ENCODE results near the gene OR4F6. TPM values are rescaled to one million over a fixed set of nuclear protein-coding genes. Genes with fewer than 3 reads are reported as not detected.
"Not testable (repeated sequence)": the region's sequence is repeated elsewhere in the genome, so short reads cannot be mapped to it uniquely, and the experiment has no call there.

OR4F6 gene
- total RNA-seq, 1 donor = not detected

DNA sequence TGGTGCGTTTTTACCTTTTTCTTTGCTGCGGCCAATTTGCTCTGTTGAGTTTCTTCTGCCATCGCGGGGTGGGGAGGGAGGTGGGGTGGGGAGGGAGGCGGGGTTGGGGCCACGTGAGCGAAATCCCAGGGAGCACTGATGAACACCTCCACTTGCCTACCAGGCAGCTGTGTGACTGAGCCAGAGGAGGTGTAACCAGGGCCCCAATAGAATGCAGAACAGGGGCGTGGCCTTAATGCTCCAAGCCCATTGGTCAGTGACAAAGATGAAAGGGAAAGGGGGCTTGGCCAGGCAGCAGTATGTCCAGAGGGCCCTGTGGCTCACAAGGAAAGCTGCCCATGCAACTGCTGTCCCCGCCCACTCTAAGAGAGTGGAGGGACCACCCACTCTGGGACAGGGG lies 21.4 kb upstream of the OR4F6 start:
- no peak for DNase-seq (ENCODE audit: low read depth)
- H3K4me3 ChIP-seq (ENCODE audit: low read depth, low read length) = no peak overlapping the region
- TF ChIP-seq, protein P1, sequence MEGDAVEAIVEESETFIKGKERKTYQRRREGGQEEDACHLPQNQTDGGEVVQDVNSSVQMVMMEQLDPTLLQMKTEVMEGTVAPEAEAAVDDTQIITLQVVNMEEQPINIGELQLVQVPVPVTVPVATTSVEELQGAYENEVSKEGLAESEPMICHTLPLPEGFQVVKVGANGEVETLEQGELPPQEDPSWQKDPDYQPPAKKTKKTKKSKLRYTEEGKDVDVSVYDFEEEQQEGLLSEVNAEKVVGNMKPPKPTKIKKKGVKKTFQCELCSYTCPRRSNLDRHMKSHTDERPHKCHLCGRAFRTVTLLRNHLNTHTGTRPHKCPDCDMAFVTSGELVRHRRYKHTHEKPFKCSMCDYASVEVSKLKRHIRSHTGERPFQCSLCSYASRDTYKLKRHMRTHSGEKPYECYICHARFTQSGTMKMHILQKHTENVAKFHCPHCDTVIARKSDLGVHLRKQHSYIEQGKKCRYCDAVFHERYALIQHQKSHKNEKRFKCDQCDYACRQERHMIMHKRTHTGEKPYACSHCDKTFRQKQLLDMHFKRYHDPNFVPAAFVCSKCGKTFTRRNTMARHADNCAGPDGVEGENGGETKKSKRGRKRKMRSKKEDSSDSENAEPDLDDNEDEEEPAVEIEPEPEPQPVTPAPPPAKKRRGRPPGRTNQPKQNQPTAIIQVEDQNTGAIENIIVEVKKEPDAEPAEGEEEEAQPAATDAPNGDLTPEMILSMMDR (IDR thresholded peaks at IDR 0.05; ENCODE audit: insufficient read depth, low read length) = no peak

DNA sequence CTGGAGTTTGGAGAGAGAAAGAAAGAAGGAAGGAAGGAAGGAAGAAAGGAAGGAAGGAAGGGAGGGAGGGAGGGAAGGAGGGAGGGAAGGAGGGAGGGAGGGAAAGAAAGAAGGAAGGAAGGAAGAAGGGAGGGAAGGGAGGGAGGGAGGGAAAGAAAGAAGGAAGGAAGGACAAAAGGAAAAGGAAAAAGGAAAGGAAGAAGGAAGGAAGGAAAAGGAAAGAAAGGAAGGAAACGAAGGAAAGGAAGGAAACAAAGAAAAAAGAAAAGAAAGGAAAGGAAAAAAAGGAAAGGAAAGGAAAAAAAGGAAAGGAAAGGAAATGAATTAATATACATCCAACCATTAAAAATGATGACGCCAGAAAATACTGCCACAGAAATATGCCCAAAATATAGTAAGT lies 18.7 kb upstream of the OR4F6 start:
- DNase-seq (ENCODE audit: low read depth) = no peak
- TF ChIP-seq, protein P1 (IDR thresholded peaks at IDR 0.05; ENCODE audit: insufficient read depth, low read length) = no peak
- H3K4me3 ChIP-seq (ENCODE audit: low read depth, low read length) = no peak overlapping the region

DNA sequence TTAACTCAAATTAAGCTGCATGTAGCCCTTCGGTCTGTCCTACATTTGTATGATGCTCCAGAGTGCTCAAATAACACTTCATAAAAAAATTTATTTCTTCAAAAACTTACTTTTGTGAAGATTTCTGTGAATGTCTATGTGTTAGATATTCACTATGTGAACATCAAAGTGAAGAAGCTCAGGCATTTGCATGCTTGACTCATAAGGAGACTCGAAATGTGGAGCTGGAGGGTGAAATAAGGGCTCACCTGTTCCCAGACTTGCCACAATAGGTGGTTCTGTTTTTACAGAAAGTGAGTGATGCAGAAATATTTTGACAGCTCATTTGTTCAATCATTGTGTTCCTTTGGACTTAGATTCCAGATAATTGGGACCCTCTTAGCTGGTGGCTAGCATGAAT lies 16.9 kb upstream of the OR4F6 start:
- not testable (repeated sequence) for DNase-seq (ENCODE audit: low read depth); H3K4me3 ChIP-seq (ENCODE audit: low read depth, low read length)

DNA sequence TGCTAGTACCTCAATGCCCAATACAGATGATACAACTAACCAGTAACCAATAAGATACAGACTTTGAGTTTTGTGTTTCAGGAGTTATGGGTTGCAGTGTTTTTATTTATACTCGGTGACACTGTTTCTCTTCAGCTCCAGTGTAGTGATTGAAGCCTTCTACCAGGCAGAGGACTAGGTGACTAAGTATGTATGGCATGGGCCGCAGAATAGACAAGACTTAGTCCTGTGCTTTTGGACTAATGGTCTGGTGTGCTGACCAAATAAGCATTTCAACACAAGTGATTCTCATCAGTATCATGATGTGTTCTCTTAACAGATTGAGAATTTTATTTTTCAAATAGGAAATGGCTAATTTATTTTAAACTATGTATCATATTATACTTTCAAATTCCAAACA lies 15.3 kb upstream of the OR4F6 start:
- H3K4me3 ChIP-seq (ENCODE audit: low read depth, low read length); DNase-seq (ENCODE audit: low read depth): not testable (repeated sequence)

DNA sequence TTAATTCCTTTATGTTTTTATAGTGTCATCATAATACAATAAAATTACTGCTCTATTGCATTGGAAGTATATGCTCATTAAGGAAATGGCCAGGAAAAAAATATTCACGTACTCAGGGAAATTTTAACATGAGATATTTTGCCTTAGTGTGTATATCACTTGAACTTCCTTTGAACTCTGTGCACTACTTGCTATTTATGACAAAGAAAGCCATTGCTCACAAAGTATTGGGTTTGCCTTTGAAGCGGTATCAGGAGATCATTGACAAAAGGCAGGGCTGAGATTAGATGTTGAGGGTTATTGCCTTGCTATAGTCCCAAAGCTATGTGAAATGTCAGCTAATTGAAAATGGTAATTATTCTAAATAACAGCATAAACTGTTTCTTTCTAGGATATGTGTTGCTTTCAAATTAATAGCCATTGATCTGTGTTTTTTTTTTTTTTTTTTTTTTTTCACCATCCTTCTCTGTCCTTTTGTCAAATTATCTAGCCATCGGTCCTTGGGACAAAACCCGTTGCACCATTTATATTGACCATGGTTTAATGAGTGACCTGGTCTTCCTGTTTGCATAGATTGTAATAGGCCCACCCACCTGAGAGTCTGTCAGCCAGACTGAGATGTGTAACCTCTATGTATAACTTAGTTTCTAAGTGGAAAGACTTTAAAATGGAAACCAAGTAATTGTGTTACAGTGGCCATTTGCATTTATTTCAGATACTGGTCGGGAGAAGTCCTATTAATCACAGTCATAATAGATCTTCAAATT lies 14.6 kb upstream of the OR4F6 start:
- not testable (repeated sequence) for DNase-seq (ENCODE audit: low read depth)

DNA sequence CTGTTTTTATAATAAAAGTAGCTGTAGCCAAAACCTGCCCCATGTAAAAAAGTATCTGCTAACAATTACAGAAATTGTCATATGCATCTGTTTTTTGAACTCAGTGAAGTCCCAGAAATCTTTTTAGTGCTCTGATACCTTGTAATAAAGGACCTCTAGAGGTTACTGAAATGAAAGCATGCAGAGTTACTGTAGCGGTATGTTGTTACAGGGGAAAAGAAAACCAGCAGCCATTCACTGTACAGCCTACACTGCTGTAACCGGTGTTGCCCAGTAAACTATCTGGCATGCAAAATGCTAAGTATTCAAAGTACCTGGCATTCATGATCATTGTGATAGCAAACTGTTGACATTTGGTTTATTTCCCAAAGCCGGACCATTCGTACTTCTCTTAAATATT lies 12.6 kb upstream of the OR4F6 start:
- not testable (repeated sequence) for H3K4me3 ChIP-seq (ENCODE audit: low read depth, low read length); DNase-seq (ENCODE audit: low read depth)

More for the DNA sequence above, 14.6 kb upstream of the OR4F6 start:
- not testable (repeated sequence) for H3K4me3 ChIP-seq (ENCODE audit: low read depth, low read length)

DNA sequence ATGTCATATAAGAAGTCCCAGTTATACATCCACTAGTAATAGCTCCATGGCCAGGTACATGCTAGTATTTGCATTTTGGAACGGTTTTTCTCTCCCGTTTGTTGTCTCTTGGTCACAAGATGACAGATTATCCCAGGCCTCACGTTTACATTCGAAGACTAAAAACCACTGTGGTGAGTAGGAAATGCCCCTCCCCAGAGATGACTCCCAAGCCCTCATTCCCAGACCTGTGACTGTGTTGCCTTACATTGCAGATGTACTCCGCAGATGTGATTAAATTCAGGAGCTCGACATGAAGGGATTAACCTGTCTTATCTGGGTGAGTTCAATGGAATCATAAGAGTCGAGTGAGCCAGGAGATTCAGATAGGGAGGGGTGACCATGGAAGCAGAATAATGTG lies 9.3 kb upstream of the OR4F6 start:
- DNase-seq (ENCODE audit: low read depth); H3K4me3 ChIP-seq (ENCODE audit: low read depth, low read length): not testable (repeated sequence)

DNA sequence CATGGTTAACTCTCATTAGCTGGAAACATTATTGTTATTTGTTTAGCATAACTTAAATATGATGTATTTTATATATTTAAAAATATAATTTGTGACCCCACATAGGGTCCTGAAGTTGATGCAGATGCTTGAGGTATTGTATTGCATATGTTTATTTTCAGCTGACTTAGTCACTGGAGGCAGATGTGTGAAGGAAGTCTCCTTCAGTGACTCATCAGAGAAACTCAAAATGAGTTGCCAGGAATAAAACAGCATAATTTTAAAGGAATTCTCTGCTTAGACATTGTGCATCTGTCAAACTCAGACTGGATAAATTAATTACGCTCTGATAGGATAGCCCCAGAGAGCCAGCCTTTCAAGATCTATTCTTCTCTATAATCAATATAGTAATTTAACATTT lies 7.9 kb upstream of the OR4F6 start:
- H3K4me3 ChIP-seq (ENCODE audit: low read depth, low read length) = no peak overlapping the region
- TF ChIP-seq, protein P1 (IDR thresholded peaks at IDR 0.05; ENCODE audit: insufficient read depth, low read length) = no peak
- DNase-seq (ENCODE audit: low read depth) = peak; percentile 67

DNA sequence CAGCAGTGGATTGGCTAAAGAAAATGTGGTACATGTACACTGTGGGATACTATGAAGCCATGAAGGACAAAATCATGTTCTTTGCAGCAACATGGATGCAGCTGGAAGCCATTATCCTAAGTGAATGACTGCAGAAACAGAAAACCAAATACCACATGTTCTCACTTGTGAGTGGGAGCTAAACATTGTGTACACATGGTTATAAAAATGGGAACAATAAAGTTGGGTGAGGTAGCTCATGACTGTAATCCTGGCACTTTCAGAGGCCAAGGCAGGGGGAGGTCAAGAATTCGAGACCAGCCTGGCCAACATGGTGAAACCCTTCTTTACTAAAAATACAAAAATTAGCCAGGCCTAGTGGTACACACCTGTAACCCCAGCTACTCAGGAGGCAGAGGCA lies 3.6 kb upstream of the OR4F6 start:
- DNase-seq (ENCODE audit: low read depth) = no peak
- no peak overlapping the region for H3K4me3 ChIP-seq (ENCODE audit: low read depth, low read length)
- TF ChIP-seq, protein P1 (IDR thresholded peaks at IDR 0.05; ENCODE audit: insufficient read depth, low read length) = no peak

DNA sequence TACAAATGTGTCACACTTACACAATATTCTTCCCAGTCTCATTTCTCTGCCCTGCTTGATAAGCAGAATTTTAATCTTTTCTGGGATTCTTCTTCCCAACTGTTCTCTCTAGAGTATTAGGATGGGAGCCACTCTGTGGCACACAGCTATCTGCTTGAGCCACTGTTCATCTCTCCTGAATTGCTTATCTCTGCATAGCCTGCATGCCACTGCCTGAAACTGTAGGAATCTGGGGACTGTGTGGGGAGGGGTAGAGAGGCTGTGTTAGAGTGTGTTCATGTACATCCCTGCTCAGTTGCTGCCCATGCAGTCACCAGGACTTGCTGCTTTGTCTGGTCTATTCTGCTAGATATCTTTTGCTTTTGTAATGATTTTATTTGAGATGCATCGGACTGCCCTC lies 2.3 kb upstream of the OR4F6 start:
- no peak overlapping the region for H3K4me3 ChIP-seq (ENCODE audit: low read depth, low read length)
- TF ChIP-seq, protein P1 (IDR thresholded peaks at IDR 0.05; ENCODE audit: insufficient read depth, low read length) = no peak
- no peak for DNase-seq (ENCODE audit: low read depth)
